ENCODE measurements around the gene XIRP2.

XIRP2 gene

GRCh38 chr2:167133614-167134013 is 245.3 kb downstream of the XIRP2 start:
- in situ Hi-C loops (cut with MboI; ENCODE audit: low sequenced_read_pairs), result no loop called here

GRCh38 chr2:167134381-167135072 is 246.2 kb downstream of the XIRP2 start:
- in situ Hi-C loops (cut with MboI; ENCODE audit: low sequenced_read_pairs), result no loop called here

- in situ Hi-C loops (cut with MboI; ENCODE audit: low sequenced_read_pairs), result no loop called here
Observed at GRCh38 chr2:167135706-167136105, 247.4 kb downstream of the XIRP2 start.

GRCh38 chr2:167136879-167137596 is 248.8 kb downstream of the XIRP2 start:
- in situ Hi-C loops (cut with MboI; ENCODE audit: low sequenced_read_pairs), result no loop called here

- in situ Hi-C loops (cut with MboI; ENCODE audit: low sequenced_read_pairs), result no loop called here
Observed at GRCh38 chr2:167140330-167140729, 252.1 kb downstream of the XIRP2 start.

- in situ Hi-C loops (cut with MboI; ENCODE audit: low sequenced_read_pairs), result no loop called here
Observed at GRCh38 chr2:167140767-167141166, 252.5 kb downstream of the XIRP2 start.

GRCh38 chr2:167142554-167142953 is 254.3 kb downstream of the XIRP2 start:
- in situ Hi-C loops (cut with MboI; ENCODE audit: low sequenced_read_pairs), result no loop called here

- in situ Hi-C loops (cut with MboI; ENCODE audit: low sequenced_read_pairs), result no loop called here
Observed at GRCh38 chr2:167144179-167144898, 256.1 kb downstream of the XIRP2 start.

- in situ Hi-C loops (cut with MboI; ENCODE audit: low sequenced_read_pairs), result no loop called here
Observed at GRCh38 chr2:167147271-167147941, 259.1 kb downstream of the XIRP2 start.

- in situ Hi-C loops (cut with MboI; ENCODE audit: low sequenced_read_pairs), result no loop called here
Observed at GRCh38 chr2:167151894-167152293, 263.6 kb downstream of the XIRP2 start.

GRCh38 chr2:167157523-167157922 is 269.2 kb downstream of the XIRP2 start:
- in situ Hi-C loops (cut with MboI; ENCODE audit: low sequenced_read_pairs), result no loop called here

GRCh38 chr2:167177196-167177595 is 288.9 kb downstream of the XIRP2 start:
- in situ Hi-C loops (cut with MboI; ENCODE audit: low sequenced_read_pairs), result no loop called here

GRCh38 chr2:167181134-167181533 is 292.9 kb downstream of the XIRP2 start:
- in situ Hi-C loops (cut with MboI; ENCODE audit: low sequenced_read_pairs), result no loop called here

GRCh38 chr2:167181688-167182087 is 293.4 kb downstream of the XIRP2 start:
- in situ Hi-C loops (cut with MboI; ENCODE audit: low sequenced_read_pairs), result no loop called here

GRCh38 chr2:167182403-167182802 is 294.1 kb downstream of the XIRP2 start:
- in situ Hi-C loops (cut with MboI; ENCODE audit: low sequenced_read_pairs), result no loop called here

GRCh38 chr2:167183931-167184330 is 295.7 kb downstream of the XIRP2 start:
- in situ Hi-C loops (cut with MboI; ENCODE audit: low sequenced_read_pairs), result no loop called here

GRCh38 chr2:167186465-167186864 is 298.2 kb downstream of the XIRP2 start:
- in situ Hi-C loops (cut with MboI; ENCODE audit: low sequenced_read_pairs), result no loop called here

- in situ Hi-C loops (cut with MboI; ENCODE audit: low sequenced_read_pairs), result no loop called here
Observed at GRCh38 chr2:167187049-167187727, 298.9 kb downstream of the XIRP2 start.

GRCh38 chr2:167187978-167188967 is 300.0 kb downstream of the XIRP2 start:
- in situ Hi-C loops (cut with MboI; ENCODE audit: low sequenced_read_pairs), result no loop called here

- in situ Hi-C loops (cut with MboI; ENCODE audit: low sequenced_read_pairs), result no loop called here
Observed at GRCh38 chr2:167190053-167190452, 301.8 kb downstream of the XIRP2 start.

Measured in hTERT RPE-1 (cell line).